HFFc6 (cell line): Measurements from ENCODE around the gene FHIT. TPM values are rescaled to one million over a fixed set of nuclear protein-coding genes. Genes with fewer than 3 reads are reported as not detected.
"Not testable (repeated sequence)": the region's sequence is repeated elsewhere in the genome, so short reads cannot be mapped to it uniquely, and the experiment has no call there.

Experiments
- DNase-seq: peaks from one replicate; pipeline ENCODE4 v3.0.0-alpha.2; 2018
- H3K27ac Mint-ChIP-seq: 2 replicates; pipeline ENCODE4 v1.8.0; 2020; ENCODE audit warnings: mild to moderate bottlenecking, mixed read lengths
- H3K27me3 Mint-ChIP-seq: 2 replicates; pipeline ENCODE4 v1.8.0; 2021; ENCODE audit warnings: mild to moderate bottlenecking, moderate library complexity, mixed read lengths; ENCODE audit not compliant: insufficient read depth
- H3K36me3 Mint-ChIP-seq: 2 replicates; pipeline ENCODE4 v1.8.0; 2021; ENCODE audit warnings: low read depth, mixed read lengths
- H3K4me1 Mint-ChIP-seq: 2 replicates; pipeline ENCODE4 v1.8.0; 2020; ENCODE audit warnings: low read depth, mixed read lengths
- H3K4me3 Mint-ChIP-seq: 2 replicates; pipeline ENCODE4 v1.8.0; 2020; ENCODE audit warnings: mild to moderate bottlenecking, moderate library complexity, mixed read lengths
- H3K9me3 Mint-ChIP-seq: 2 replicates; pipeline ENCODE4 v1.8.0; 2020; ENCODE audit warnings: mild to moderate bottlenecking, mixed read lengths
- total RNA-seq, 6 experiments: library from RNA; stranded (reverse); fragmentation: NEBNext Ultra II Directional; extraction: Animal tissue kit (Norgen Biotek cat#: 25700); gene quantifications; 2 replicates in 1 of 6; 3 replicates in 5 of 6; pipeline ENCODE4 v1.2.3, GENCODE V29; 2021
- TF ChIP-seq, protein P1 (sequence below): fragments of 200-600 bp; sonication (generic); IDR thresholded peaks from 2 replicates; pipeline ENCODE4 v1.5.0; 2021; ENCODE audit warnings: antibody characterized with exemption, mild to moderate bottlenecking

FHIT gene
- total RNA-seq, 6 experiments from 2014 or later = 0.33 to 0.38 TPM; not detected in 4

DNA sequence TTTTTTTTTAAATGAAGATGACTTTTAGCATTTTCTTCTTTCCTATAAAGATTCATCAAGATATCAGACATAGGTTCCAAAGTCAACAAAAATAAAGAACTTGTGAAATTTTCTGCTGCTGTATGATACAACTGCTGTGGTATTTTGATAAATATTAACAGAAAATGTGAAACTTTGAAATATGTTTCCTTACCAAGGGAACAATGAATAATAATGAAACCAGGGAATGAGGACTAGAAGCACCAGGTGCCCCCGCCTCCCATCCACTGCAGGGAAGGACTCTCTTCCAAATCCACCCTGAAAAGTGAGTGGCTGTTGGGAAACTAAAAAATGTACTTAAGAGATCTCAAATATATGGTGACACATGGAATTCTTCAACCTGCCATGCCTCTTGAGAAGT, 198.4 kb downstream of the FHIT start:
- Mint-ChIP-seq H3K4me1 (no peaks in the 10 kb centered on the region), H3K27ac (no peak overlapping the region), H3K4me3 (no peak overlapping the region), H3K36me3 (no peaks in the 10 kb centered on the region; the same call in 1 of the 2 replicates), H3K27me3 (no peaks in the 10 kb centered on the region), H3K9me3 (peaks cover 45% of the 10 kb centered on the region)
- TF ChIP-seq, protein P1, sequence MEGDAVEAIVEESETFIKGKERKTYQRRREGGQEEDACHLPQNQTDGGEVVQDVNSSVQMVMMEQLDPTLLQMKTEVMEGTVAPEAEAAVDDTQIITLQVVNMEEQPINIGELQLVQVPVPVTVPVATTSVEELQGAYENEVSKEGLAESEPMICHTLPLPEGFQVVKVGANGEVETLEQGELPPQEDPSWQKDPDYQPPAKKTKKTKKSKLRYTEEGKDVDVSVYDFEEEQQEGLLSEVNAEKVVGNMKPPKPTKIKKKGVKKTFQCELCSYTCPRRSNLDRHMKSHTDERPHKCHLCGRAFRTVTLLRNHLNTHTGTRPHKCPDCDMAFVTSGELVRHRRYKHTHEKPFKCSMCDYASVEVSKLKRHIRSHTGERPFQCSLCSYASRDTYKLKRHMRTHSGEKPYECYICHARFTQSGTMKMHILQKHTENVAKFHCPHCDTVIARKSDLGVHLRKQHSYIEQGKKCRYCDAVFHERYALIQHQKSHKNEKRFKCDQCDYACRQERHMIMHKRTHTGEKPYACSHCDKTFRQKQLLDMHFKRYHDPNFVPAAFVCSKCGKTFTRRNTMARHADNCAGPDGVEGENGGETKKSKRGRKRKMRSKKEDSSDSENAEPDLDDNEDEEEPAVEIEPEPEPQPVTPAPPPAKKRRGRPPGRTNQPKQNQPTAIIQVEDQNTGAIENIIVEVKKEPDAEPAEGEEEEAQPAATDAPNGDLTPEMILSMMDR = no peak
- DNase-seq = no peak

DNA sequence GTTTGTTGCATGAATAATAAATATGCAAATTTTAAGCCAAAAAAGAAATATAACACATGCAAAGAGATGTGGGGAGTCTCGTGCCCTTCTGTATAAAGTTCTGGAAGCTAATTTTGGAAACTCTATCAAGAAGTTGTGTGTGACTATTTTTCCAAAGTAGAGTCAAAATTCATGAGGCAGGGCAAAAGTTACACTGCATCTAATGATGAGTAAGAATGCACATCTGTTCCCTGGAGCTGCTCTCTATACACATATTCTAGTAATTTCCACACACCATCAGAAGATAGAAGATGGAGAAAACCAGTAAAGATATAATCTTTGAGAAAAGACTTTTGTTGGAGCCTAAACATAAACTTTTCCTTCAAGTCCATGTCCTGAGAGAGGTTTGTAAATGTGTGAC, 199.6 kb downstream of the FHIT start:
- Mint-ChIP-seq H3K9me3 (peaks cover 45% of the 10 kb centered on the region), H3K36me3 (no peaks in the 10 kb centered on the region; the same call in 1 of the 2 replicates), H3K27me3 (no peaks in the 10 kb centered on the region), H3K4me3 (no peak overlapping the region), H3K27ac (no peak overlapping the region), H3K4me1 (no peaks in the 10 kb centered on the region)
- TF ChIP-seq, protein P1 = no peak
- DNase-seq = no peak

DNA sequence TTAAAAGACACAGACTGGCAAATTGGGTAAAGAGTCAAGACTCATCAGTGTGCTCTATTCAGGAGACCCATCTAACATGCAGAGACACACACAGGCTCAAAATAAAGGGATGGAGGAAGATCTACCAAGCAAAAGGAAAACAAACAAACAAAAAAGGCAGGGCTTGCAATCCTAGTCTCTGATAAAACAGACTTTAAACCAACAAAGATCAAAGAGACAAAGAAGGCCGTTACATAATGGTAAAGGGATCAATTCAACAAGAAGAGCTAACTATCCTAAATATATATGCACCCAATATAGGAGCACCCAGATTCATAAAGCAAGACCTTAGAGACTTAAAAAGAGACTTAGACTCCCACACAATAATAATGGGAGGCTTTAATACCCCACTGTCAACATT, 206.1 kb downstream of the FHIT start:
- not testable (repeated sequence) for H3K27ac Mint-ChIP-seq, H3K36me3 Mint-ChIP-seq, H3K27me3 Mint-ChIP-seq, H3K4me1 Mint-ChIP-seq, DNase-seq, H3K4me3 Mint-ChIP-seq
- H3K9me3 Mint-ChIP-seq = peaks cover 20% of the 10 kb centered on the region

DNA sequence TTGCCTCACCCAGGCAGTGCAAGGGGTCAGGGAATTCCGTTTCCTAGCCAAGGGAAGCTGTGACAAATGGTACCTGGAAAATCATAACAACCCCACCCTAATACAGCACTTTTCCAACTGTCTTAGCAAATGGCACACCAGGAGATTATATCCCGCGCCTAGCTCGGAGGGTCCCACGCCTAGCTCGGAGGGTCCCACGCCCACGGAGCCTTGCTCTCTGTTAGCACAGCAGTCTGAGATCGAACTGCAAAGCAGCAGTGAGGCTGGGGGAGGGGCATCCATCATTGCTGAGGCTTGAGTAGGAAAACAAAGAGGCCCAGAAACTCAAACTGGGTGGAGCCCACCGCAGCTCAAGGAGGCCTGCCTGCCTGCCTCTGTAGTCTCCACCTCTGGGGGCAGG, 208.1 kb downstream of the FHIT start:
- TF ChIP-seq, protein P1 = no peak
- Mint-ChIP-seq H3K36me3 (no peaks in the 10 kb centered on the region), H3K27ac (no peak overlapping the region), H3K4me3 (no peak overlapping the region), H3K27me3 (no peaks in the 10 kb centered on the region), H3K9me3 (peaks cover 31% of the 10 kb centered on the region), H3K4me1 (no peaks in the 10 kb centered on the region)
- no peak for DNase-seq

DNA sequence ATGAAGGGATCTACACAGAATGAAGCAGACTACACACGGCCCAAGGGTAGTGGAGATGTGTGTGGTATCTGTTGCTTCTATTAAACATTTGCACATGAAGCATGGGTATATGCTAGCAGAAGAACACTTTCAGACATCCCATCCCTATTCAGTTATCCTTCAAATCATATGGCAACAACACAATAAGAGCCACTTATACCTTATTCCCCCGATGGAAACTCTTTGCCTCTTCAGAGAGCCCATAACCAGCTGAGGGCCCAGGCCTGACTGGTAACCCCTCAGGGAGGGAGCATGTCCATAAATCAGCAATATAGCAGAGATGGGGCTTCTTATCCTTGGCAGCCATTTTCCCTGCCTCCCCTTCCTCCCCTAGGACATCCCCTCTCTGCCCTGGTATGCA, 210.6 kb downstream of the FHIT start:
- no peaks in the 10 kb centered on the region for H3K4me1 Mint-ChIP-seq
- H3K36me3 Mint-ChIP-seq = no peaks in the 10 kb centered on the region
- TF ChIP-seq, protein P1 = no peak
- H3K4me3 Mint-ChIP-seq = no peak overlapping the region
- no peak for DNase-seq
- peaks cover 36% of the 10 kb centered on the region for H3K9me3 Mint-ChIP-seq
- H3K27me3 Mint-ChIP-seq = no peaks in the 10 kb centered on the region
- no peak overlapping the region for H3K27ac Mint-ChIP-seq

DNA sequence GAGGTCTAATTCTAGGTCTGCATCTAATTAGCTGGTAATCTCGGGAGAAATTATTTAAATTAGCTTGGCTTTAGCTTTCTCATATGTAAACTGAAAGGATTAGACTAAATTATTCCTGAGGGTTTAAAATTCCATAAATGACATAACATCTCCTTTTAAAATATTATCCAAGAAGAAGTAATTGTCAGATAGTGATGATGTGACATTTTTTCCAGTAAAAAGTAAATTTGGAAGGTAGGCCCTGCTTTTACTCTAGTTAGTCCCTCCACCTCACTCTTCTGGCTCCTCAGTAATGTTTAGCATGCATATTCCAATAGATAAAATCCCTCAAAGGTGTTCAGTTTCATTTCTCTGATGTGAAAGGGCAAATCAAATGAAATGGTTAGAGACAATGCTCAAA, 215.7 kb downstream of the FHIT start:
- Mint-ChIP-seq H3K9me3 (peaks cover 25% of the 10 kb centered on the region), H3K4me1 (no peaks in the 10 kb centered on the region), H3K27me3 (peaks cover 3% of the 10 kb centered on the region; the same call in 1 of the 2 replicates), H3K4me3 (no peak overlapping the region), H3K36me3 (no peaks in the 10 kb centered on the region), H3K27ac (no peak overlapping the region)
- no peak for DNase-seq
- TF ChIP-seq, protein P1 = no peak
